ENCODE measurements around the gene PRKD1.

DNA sequence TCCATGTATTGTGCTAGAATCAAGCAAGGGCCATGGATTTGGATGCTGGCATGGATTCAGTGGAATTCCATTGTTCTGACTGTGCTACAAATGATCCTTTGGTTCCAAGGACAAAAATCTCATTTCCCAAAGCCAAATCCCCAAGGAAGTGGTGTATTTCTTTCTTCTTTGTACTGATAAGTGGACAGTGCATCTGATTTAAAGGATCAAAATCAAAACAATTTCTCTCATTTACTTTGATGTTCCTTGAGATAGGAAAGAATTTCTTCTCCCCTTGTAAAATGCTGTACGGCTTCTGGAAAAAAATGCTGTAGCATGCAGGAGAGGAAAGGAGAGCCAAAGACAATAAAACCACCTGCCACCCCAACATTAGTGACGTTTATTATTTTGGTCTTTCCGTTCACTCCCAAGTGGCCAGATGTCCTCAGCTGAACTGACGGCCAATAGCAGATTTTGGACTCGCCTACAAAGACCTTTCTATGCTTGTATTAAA is 185.7 kb downstream of the PRKD1 start:
- TF ChIP-seq, protein P1, sequence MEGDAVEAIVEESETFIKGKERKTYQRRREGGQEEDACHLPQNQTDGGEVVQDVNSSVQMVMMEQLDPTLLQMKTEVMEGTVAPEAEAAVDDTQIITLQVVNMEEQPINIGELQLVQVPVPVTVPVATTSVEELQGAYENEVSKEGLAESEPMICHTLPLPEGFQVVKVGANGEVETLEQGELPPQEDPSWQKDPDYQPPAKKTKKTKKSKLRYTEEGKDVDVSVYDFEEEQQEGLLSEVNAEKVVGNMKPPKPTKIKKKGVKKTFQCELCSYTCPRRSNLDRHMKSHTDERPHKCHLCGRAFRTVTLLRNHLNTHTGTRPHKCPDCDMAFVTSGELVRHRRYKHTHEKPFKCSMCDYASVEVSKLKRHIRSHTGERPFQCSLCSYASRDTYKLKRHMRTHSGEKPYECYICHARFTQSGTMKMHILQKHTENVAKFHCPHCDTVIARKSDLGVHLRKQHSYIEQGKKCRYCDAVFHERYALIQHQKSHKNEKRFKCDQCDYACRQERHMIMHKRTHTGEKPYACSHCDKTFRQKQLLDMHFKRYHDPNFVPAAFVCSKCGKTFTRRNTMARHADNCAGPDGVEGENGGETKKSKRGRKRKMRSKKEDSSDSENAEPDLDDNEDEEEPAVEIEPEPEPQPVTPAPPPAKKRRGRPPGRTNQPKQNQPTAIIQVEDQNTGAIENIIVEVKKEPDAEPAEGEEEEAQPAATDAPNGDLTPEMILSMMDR (conservative IDR thresholded peaks at IDR 0.05; ENCODE audit: low read length): no peak
- TF ChIP-seq EZH2phosphoT487 (IDR thresholded peaks at IDR 0.05; ENCODE audit: borderline replicate concordance): no peak
